GM23338 (cell line): ENCODE measurements around the gene CACNA1H. TPM values are rescaled to one million over a fixed set of nuclear protein-coding genes. Genes with fewer than 3 reads are reported as not detected.

Experiments
- ATAC-seq: fragments of 200-7000 bp; cut with Tn5 transposase; 3 replicates; pipeline ENCODE4 v1.9.1; 2020
- DNase-seq: peaks from one replicate; pipeline ENCODE4 v3.0.0-alpha.2; 2015; ENCODE audit warnings: low spot score
- H2AFZ ChIP-seq: fragments of 200-600 bp; sonication (generic); 2 replicates; pipeline ENCODE4 v1.8.0; 2016; ENCODE audit warnings: antibody characterized with exemption, mild to moderate bottlenecking, moderate library complexity
- H3F3A ChIP-seq: fragments of 200-600 bp; sonication (generic); replicated peaks from 2 replicates; pipeline ENCODE4 v1.8.0; 2017; ENCODE audit warnings: antibody characterized with exemption, mixed run types, low read depth
- H3K27ac ChIP-seq: fragments of 200-600 bp; sonication (generic); 2 replicates; pipeline ENCODE4 v1.6.1; 2016; ENCODE audit warnings: low read depth
- H3K27me3 ChIP-seq: fragments of 200-600 bp; sonication (generic); 2 replicates; pipeline ENCODE4 v1.8.0; 2016; ENCODE audit warnings: mild to moderate bottlenecking, mixed run types, moderate library complexity; ENCODE audit not compliant: insufficient read depth
- H3K36me3 ChIP-seq: fragments of 200-600 bp; sonication (generic); 2 replicates; pipeline ENCODE4 v1.8.0; 2016; ENCODE audit warnings: mild to moderate bottlenecking; ENCODE audit not compliant: insufficient read depth
- H3K4me1 ChIP-seq: fragments of 200-600 bp; sonication (generic); 2 replicates; pipeline ENCODE4 v1.8.0; 2016; ENCODE audit warnings: mild to moderate bottlenecking, moderate library complexity; ENCODE audit not compliant: insufficient read depth
- H3K4me2 ChIP-seq: fragments of 200-600 bp; sonication (generic); 2 replicates; pipeline ENCODE4 v1.7.1; 2017; ENCODE audit warnings: mixed run types
- H3K4me3 ChIP-seq: fragments of 200-600 bp; sonication (generic); 2 replicates; pipeline ENCODE4 v1.6.1; 2016; ENCODE audit warnings: mixed run types
- H3K79me2 ChIP-seq: fragments of 200-600 bp; sonication (generic); replicated peaks from 2 replicates; pipeline ENCODE4 v1.8.0; 2017; ENCODE audit warnings: mild to moderate bottlenecking; ENCODE audit not compliant: insufficient read depth
- H3K9me2 ChIP-seq: fragments of 200-600 bp; sonication (generic); 2 replicates; pipeline ENCODE4 v1.8.0; 2017; ENCODE audit not compliant: insufficient read depth
- H4K20me1 ChIP-seq: fragments of 200-600 bp; sonication (generic); replicated peaks from 2 replicates; pipeline ENCODE4 v1.8.0; 2017; ENCODE audit warnings: mild to moderate bottlenecking; ENCODE audit not compliant: insufficient read depth
- H3K27ac Mint-ChIP-seq: 2 replicates; pipeline ENCODE4 v1.8.0; 2020; ENCODE audit warnings: inconsistent platforms, mild to moderate bottlenecking, moderate library complexity, mixed read lengths
- H3K27me3 Mint-ChIP-seq: 3 replicates; pipeline ENCODE4 v1.8.0; 2022; ENCODE audit warnings: low read depth, mild to moderate bottlenecking, moderate library complexity, mixed read lengths, inconsistent platforms; ENCODE audit not compliant: insufficient read depth, poor library complexity
- H3K36me3 Mint-ChIP-seq: 3 replicates; pipeline ENCODE4 v1.8.0; 2021; ENCODE audit warnings: low read depth, mild to moderate bottlenecking, inconsistent platforms, moderate library complexity, mixed read lengths
- H3K4me1 Mint-ChIP-seq: 3 replicates; pipeline ENCODE4 v1.8.0; 2020; ENCODE audit warnings: mild to moderate bottlenecking, inconsistent platforms, mixed read lengths
- H3K4me3 Mint-ChIP-seq: 3 replicates; pipeline ENCODE4 v1.8.0; 2021; ENCODE audit warnings: moderate library complexity, mild to moderate bottlenecking, inconsistent platforms, mixed read lengths
- H3K9me3 Mint-ChIP-seq: 3 replicates; pipeline ENCODE4 v1.8.0; 2020; ENCODE audit warnings: moderate library complexity, mild to moderate bottlenecking, inconsistent platforms, mixed read lengths
- CREB1 ChIP-seq: fragments of 250-450 bp; sonication (Bioruptor Pico); IDR thresholded peaks from 2 replicates; pipeline ENCODE4 v1.5.0; 2020; ENCODE audit warnings: low read depth, mild to moderate bottlenecking, moderate library complexity
- ETS1 ChIP-seq: IDR thresholded peaks from 2 replicates; pipeline ENCODE4 v1.6.1; 2016; ENCODE audit warnings: antibody characterized with exemption
- EZH2 ChIP-seq: fragments of 200-600 bp; sonication (generic); IDR thresholded peaks from one replicate; pipeline ENCODE4 v1.8.0; 2017; ENCODE audit warnings: antibody characterized with exemption, mild to moderate bottlenecking, low read depth; ENCODE audit not compliant: unreplicated experiment
- NANOG ChIP-seq: IDR thresholded peaks from 2 replicates; pipeline ENCODE4 v1.6.1; 2016; ENCODE audit warnings: antibody characterized with exemption, borderline replicate concordance
- ZNF114 ChIP-seq: fragments of 250-450 bp; sonication (Bioruptor Pico); IDR thresholded peaks from 2 replicates; pipeline ENCODE4 v1.5.0; 2020; ENCODE audit warnings: mild to moderate bottlenecking, moderate library complexity
- ZNF331 ChIP-seq: fragments of 250-450 bp; sonication (Bioruptor Pico); IDR thresholded peaks from 2 replicates; pipeline ENCODE4 v1.5.0; 2020; ENCODE audit warnings: low read depth, mild to moderate bottlenecking, moderate library complexity
- ZNF462 ChIP-seq: fragments of 250-450 bp; sonication (Bioruptor Pico); IDR thresholded peaks from 2 replicates; pipeline ENCODE4 v1.5.0; 2020; ENCODE audit warnings: mild to moderate bottlenecking, moderate library complexity
- polyA plus RNA-seq: library from polyadenylated mRNA; unstranded; fragments of >200 nt; fragmentation: Nextera tagmentation; extraction: Ambion mirVana; gene quantifications from 2 replicates; pipeline ENCODE4 v1.2.1, GENCODE V29; 2016
- total RNA-seq: library from RNA; depleted of rRNA; stranded (reverse); fragments of >200 nt; shearing (Covaris generic); gene quantifications from 2 replicates; pipeline ENCODE4 v1.2.3, GENCODE V29; 2014

CACNA1H gene
- total and polyA plus RNA-seq, 2 experiments from 2014 or later, result 3.5 to 43.3 TPM

DNA sequence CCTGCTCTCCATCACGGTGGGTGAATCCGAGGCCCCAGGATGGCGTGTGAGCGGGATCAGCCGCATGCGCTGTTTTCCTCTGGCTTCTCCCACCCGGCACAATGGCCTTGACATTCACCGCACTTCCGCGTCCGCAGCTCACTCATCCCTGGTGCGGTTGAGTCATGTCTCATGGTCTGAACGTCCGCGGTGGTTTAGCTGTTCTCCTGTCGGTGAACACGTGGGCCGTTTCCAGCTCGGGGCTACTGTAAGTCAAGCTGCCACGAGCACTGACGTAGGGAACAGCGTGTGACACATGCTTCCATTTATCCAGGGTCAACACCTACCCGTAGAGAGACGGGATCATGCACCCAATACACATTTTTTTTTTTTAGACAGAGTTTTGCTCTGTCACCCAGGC is 15.3 kb upstream of the CACNA1H start (continued):
- TF ChIP-seq ZNF462 (CRISPR knock-in tag) (no peak), NANOG (no peak), ZNF331 (CRISPR knock-in tag) (no peak), ETS1 (no peak), EZH2 (no peak)

- Histone ChIP-seq H3K27me3 (no peaks in the 10 kb centered on the region), H3K4me3 (no peak overlapping the region), H3K36me3 (no peaks in the 10 kb centered on the region), H2AFZ (no peak overlapping the region), H3K79me2 (no peaks in the 10 kb centered on the region), H3K9me2 (no peaks in the 10 kb centered on the region), H3F3A (no peaks in the 10 kb centered on the region), H4K20me1 (no peaks in the 10 kb centered on the region), H3K4me1 (no peaks in the 10 kb centered on the region), H3K27ac (no peak overlapping the region), H3K4me2 (no peak overlapping the region)
- peaks cover 5% of the 10 kb centered on the region for H3K27me3 Mint-ChIP-seq
- no peak for ATAC-seq
- H3K27ac Mint-ChIP-seq, result no peak overlapping the region; the same call in 1 of the 2 replicates
- no peak for DNase-seq
- peaks cover 2% of the 10 kb centered on the region; the same call in 1 of the 3 replicates for H3K4me1 Mint-ChIP-seq
- no peaks in the 10 kb centered on the region for H3K36me3 Mint-ChIP-seq
- no peak overlapping the region for H3K4me3 Mint-ChIP-seq
- no peaks in the 10 kb centered on the region for H3K9me3 Mint-ChIP-seq
- TF ChIP-seq ZNF462 (CRISPR knock-in tag), result no peak
- TF ChIP-seq NANOG, result no peak
- TF ChIP-seq ZNF331 (CRISPR knock-in tag), result no peak
- TF ChIP-seq CREB1 (CRISPR knock-in tag), result no peak
- TF ChIP-seq ZNF114 (CRISPR knock-in tag), result no peak
Measured at GRCh38 chr16:1140582-1141162, 12.2 kb upstream of the CACNA1H start.
